ENCODE data around the gene SETD3.
A peak's percentile ranks its signal among the peaks of the same experiment; 100 is the strongest.

SETD3 gene

GRCh38 chr14:99360774-99361595 is 119.7 kb downstream of the SETD3 start:
- Histone ChIP-seq H3K27me3 (ENCODE audit: low read length) (no peaks in the 10 kb centered on the region), H3K9me3 (ENCODE audit: insufficient read depth, low read length) (no peaks in the 10 kb centered on the region), H3K27ac (ENCODE audit: low read depth, low read length) (no peak overlapping the region), H4K20me1 (ENCODE audit: low read depth, low read length) (no peaks in the 10 kb centered on the region), H3K36me3 (ENCODE audit: low read length) (no peaks in the 10 kb centered on the region), H2AFZ (ENCODE audit: low read depth, low read length, severe bottlenecking) (peak overlapping the region; percentile 26), H3K79me2 (ENCODE audit: insufficient read depth, low read length) (no peaks in the 10 kb centered on the region), H3K9ac (ENCODE audit: low read length) (no peak overlapping the region), H3K4me3 (ENCODE audit: insufficient read depth, low read length, poor library complexity, severe bottlenecking) (no peak overlapping the region), H3K9me2 (replicated peaks; ENCODE audit: insufficient read depth, low read length) (no peaks in the 10 kb centered on the region), H3K4me2 (ENCODE audit: low read depth, low read length, poor library complexity, severe bottlenecking) (peak overlapping the region; percentile 13), H3F3A (ENCODE audit: insufficient read depth) (no peaks in the 10 kb centered on the region)
- TF ChIP-seq CTCF (IDR thresholded peaks at IDR 0.05; ENCODE audit: insufficient read depth, low read length, poor library complexity, severe bottlenecking) (no peak), EZH2phosphoT487 (conservative IDR thresholded peaks at IDR 0.05; ENCODE audit: low read length) (no peak)

- H3K4me3 ChIP-seq (ENCODE audit: insufficient read depth, low read length, poor library complexity, severe bottlenecking): no peak overlapping the region
- H4K20me1 ChIP-seq (ENCODE audit: low read depth, low read length): no peaks in the 10 kb centered on the region
- no peaks in the 10 kb centered on the region for H3K36me3 ChIP-seq (ENCODE audit: low read length)
- no peaks in the 10 kb centered on the region for H3F3A ChIP-seq (ENCODE audit: insufficient read depth)
- H3K79me2 ChIP-seq (ENCODE audit: insufficient read depth, low read length): no peaks in the 10 kb centered on the region
- no peaks in the 10 kb centered on the region for H3K9me3 ChIP-seq (ENCODE audit: insufficient read depth, low read length)
- H3K4me2 ChIP-seq (ENCODE audit: low read depth, low read length, poor library complexity, severe bottlenecking): no peak overlapping the region
- H3K27ac ChIP-seq (ENCODE audit: low read depth, low read length): no peak overlapping the region
- no peak overlapping the region for H3K9ac ChIP-seq (ENCODE audit: low read length)
- no peaks in the 10 kb centered on the region for H3K27me3 ChIP-seq (ENCODE audit: low read length)
- no peaks in the 10 kb centered on the region for H3K9me2 ChIP-seq (replicated peaks; ENCODE audit: insufficient read depth, low read length)
- TF ChIP-seq CTCF (IDR thresholded peaks at IDR 0.05; ENCODE audit: insufficient read depth, low read length, poor library complexity, severe bottlenecking) (no peak), EZH2phosphoT487 (conservative IDR thresholded peaks at IDR 0.05; ENCODE audit: low read length) (no peak)
- H2AFZ ChIP-seq (ENCODE audit: low read depth, low read length, severe bottlenecking): no peak overlapping the region
These were observed 120.8 kb downstream of the SETD3 start for GRCh38 chr14:99359906-99360305.

- TF ChIP-seq EZH2phosphoT487 (conservative IDR thresholded peaks at IDR 0.05; ENCODE audit: low read length) (no peak), CTCF (IDR thresholded peaks at IDR 0.05; ENCODE audit: insufficient read depth, low read length, poor library complexity, severe bottlenecking) (no peak)
- H3K27me3 ChIP-seq (ENCODE audit: low read length): no peaks in the 10 kb centered on the region
- no peak overlapping the region for H2AFZ ChIP-seq (ENCODE audit: low read depth, low read length, severe bottlenecking)
- no peak overlapping the region for H3K27ac ChIP-seq (ENCODE audit: low read depth, low read length)
- no peaks in the 10 kb centered on the region for H3K9me3 ChIP-seq (ENCODE audit: insufficient read depth, low read length)
- no peak overlapping the region for H3K4me2 ChIP-seq (ENCODE audit: low read depth, low read length, poor library complexity, severe bottlenecking)
- H3K9me2 ChIP-seq (replicated peaks; ENCODE audit: insufficient read depth, low read length): no peaks in the 10 kb centered on the region
- no peaks in the 10 kb centered on the region for H3K79me2 ChIP-seq (ENCODE audit: insufficient read depth, low read length)
- H3F3A ChIP-seq (ENCODE audit: insufficient read depth): no peaks in the 10 kb centered on the region
- no peaks in the 10 kb centered on the region for H4K20me1 ChIP-seq (ENCODE audit: low read depth, low read length)
- H3K9ac ChIP-seq (ENCODE audit: low read length): no peak overlapping the region
- no peaks in the 10 kb centered on the region for H3K36me3 ChIP-seq (ENCODE audit: low read length)
- no peak overlapping the region for H3K4me3 ChIP-seq (ENCODE audit: insufficient read depth, low read length, poor library complexity, severe bottlenecking)
These were observed 122.7 kb downstream of the SETD3 start for GRCh38 chr14:99357916-99358390.

All from SU-DHL-6 (cell line).